ENCODE data around the gene BCAT1. TPM values are rescaled to one million over a fixed set of nuclear protein-coding genes. Genes with fewer than 3 reads are reported as not detected.
"Not testable (repeated sequence)": the region's sequence is repeated elsewhere in the genome, so short reads cannot be mapped to it uniquely, and the experiment has no call there.

BCAT1 gene
- total RNA-seq, 2 donors from 2014 or later = 4.2 to 7.4 TPM

DNA sequence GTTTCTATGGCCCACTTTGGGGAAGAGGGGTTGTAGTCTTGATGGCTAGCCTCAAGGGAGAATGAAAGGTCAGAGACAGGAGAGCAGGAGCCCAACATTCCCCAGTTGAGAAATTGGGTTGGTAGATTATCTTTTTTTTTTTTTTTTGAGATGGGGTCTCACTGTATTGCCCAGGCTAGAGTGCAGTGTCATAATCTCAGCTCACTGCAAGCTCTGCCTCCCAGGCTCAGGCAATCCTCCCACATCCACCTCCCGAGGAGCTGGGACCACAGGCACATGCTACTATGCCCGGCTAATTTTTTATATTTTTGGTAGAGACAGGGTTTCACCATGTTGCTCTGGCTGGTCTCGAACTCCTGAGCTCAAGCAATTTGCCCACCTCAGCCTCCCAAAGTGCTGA lies 34.9 kb downstream of the BCAT1 start:
- Histone ChIP-seq H3K9me3 (no peaks in the 10 kb centered on the region), H3K27me3 (no peaks in the 10 kb centered on the region), H3K27ac (no peak overlapping the region), H3K36me3 (no peaks in the 10 kb centered on the region), H3K4me3 (no peak overlapping the region), H3K4me1 (no peaks in the 10 kb centered on the region), H3K9ac (ENCODE audit: low read depth in 2 of 2, low read length in 2 of 2) (no peak overlapping the region)
- intact Hi-C loops (cut with DNase I) = no loop called here
- TF ChIP-seq, protein P1, sequence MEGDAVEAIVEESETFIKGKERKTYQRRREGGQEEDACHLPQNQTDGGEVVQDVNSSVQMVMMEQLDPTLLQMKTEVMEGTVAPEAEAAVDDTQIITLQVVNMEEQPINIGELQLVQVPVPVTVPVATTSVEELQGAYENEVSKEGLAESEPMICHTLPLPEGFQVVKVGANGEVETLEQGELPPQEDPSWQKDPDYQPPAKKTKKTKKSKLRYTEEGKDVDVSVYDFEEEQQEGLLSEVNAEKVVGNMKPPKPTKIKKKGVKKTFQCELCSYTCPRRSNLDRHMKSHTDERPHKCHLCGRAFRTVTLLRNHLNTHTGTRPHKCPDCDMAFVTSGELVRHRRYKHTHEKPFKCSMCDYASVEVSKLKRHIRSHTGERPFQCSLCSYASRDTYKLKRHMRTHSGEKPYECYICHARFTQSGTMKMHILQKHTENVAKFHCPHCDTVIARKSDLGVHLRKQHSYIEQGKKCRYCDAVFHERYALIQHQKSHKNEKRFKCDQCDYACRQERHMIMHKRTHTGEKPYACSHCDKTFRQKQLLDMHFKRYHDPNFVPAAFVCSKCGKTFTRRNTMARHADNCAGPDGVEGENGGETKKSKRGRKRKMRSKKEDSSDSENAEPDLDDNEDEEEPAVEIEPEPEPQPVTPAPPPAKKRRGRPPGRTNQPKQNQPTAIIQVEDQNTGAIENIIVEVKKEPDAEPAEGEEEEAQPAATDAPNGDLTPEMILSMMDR (IDR thresholded peaks at IDR 0.05) = no peak
- DNase-seq = no peak

DNA sequence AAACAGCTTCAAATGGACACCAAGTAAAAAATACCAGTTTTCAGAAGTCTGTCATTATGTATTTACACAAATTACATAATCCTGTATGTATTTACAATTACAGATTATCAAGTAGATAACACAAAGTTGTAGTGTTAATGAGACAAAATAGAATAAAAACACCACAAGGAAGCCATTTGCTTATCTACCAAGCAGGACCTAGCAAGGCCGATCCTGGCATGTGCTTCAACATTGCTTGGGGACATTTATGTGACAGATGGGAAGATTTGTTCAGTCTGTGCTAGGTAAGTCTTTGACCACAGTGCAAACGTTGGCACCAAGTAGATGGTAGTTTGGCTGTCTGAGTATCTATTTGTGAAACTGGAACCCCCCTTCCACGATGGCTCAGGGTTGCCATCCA lies 35.8 kb downstream of the BCAT1 start:
- TF ChIP-seq, protein P1 (IDR thresholded peaks at IDR 0.05) = no peak
- H3K27ac ChIP-seq = no peak overlapping the region
- no peaks in the 10 kb centered on the region for H3K27me3 ChIP-seq
- no peaks in the 10 kb centered on the region for H3K36me3 ChIP-seq
- no peaks in the 10 kb centered on the region for H3K9me3 ChIP-seq
- intact Hi-C loops (cut with DNase I) = no loop called here
- no peak for DNase-seq
- H3K4me1 ChIP-seq = no peaks in the 10 kb centered on the region
- H3K9ac ChIP-seq (ENCODE audit: low read depth in 2 of 2, low read length in 2 of 2) = no peak overlapping the region
- no peak overlapping the region for H3K4me3 ChIP-seq

DNA sequence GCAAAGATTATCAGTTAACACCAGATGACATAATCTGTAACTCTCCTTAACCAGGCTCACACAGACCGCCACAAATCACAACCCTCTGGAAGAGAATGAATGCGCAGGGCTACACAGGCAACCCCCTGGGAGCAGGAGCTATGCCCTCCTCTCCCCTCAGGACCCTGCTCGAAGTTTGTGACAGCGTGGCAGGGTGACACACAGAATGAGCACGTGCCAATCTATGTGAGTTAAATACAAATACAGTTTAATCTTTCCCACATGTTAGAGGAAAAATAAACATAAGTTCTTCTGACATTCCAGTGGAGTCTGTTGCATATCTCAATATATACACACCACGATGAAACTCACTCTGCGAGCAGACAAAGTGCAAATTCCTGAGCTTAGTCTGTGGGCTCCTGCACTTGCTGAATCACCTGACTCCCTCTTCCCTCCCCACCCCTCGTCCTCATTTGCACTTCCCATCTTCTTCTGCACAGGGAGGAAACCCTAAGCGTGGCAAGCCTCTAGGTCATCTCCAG lies 37.6 kb downstream of the BCAT1 start:
- Histone ChIP-seq H3K27ac (no peak overlapping the region), H3K9me3 (no peaks in the 10 kb centered on the region), H3K4me3 (no peak overlapping the region), H3K4me1 (no peaks in the 10 kb centered on the region), H3K27me3 (no peaks in the 10 kb centered on the region), H3K9ac (ENCODE audit: low read depth in 2 of 2, low read length in 2 of 2) (no peak overlapping the region), H3K36me3 (no peaks in the 10 kb centered on the region)
- intact Hi-C loops (cut with DNase I) = no loop called here
- TF ChIP-seq, protein P1 (IDR thresholded peaks at IDR 0.05) = no peak
- DNase-seq = no peak

DNA sequence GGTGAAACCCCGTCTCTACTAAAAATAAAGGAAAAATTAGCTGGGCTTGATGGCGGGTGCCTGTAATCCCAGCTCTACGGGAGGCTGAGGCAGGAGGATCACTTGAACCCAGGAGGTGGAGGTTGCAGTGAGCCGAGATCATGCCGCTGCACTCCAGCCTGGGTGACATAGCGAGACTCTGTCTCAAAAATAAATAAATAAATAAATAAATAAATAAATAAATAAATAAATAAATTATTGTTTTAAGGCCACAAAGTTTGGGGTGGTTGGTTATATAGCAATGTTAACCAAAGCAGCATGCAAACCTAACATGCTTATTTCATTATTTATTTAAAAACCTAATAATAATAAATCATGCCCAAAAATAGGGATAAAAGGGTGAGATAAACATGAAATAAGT lies 38.7 kb downstream of the BCAT1 start:
- H3K9ac ChIP-seq (ENCODE audit: low read depth in 2 of 2, low read length in 2 of 2); H3K27ac ChIP-seq; intact Hi-C loops (cut with DNase I); DNase-seq; H3K4me1 ChIP-seq; H3K36me3 ChIP-seq; H3K9me3 ChIP-seq; H3K27me3 ChIP-seq; H3K4me3 ChIP-seq: not testable (repeated sequence)

DNA sequence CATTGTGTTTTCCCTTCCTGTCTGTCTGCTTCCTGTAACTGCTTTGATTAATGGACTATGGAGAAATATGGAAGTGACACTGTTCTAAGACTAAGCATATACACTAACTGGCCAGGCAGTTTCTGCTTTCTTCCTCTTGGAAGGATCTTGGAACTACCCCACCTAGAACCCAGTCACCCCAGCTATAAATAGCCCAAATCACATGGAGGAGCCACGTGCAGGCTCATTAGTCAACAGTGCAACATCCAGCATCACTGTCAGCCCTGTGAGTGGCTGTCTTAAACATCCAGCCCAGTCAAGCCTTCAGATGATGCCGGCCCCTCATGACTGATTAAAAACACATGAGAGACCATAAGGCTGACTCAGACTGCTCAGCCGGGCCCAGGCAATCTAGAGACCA lies 39.2 kb downstream of the BCAT1 start:
- TF ChIP-seq, protein P1 (IDR thresholded peaks at IDR 0.05) = no peak
- H3K9me3 ChIP-seq = no peaks in the 10 kb centered on the region
- H3K36me3 ChIP-seq = no peaks in the 10 kb centered on the region
- intact Hi-C loops (cut with DNase I) = no loop called here
- H3K27me3 ChIP-seq = no peaks in the 10 kb centered on the region
- no peak overlapping the region for H3K4me3 ChIP-seq
- H3K9ac ChIP-seq (ENCODE audit: low read depth in 2 of 2, low read length in 2 of 2) = no peak overlapping the region
- no peaks in the 10 kb centered on the region for H3K4me1 ChIP-seq
- peak; percentile 24 for DNase-seq
- no peak overlapping the region for H3K27ac ChIP-seq

DNA sequence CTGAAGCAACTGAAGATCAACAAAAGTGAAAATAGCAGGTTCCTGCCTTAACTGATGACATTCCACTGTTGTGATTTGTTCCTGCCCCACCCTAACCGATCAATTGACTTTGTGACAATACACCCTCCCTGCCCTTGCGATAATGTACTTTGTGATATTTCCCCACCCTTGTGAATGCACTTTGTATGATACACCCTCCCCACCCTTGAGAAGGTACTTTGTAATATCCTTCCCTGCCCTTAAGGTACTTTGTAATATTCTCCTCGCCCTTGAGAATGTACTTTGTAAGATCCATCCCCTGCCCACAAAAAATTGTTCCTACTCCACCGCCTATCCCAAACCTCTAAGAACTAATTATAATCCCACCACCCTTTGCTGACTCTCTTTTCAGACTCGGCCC lies 41.4 kb downstream of the BCAT1 start:
- Histone ChIP-seq H3K4me1 (no peaks in the 10 kb centered on the region), H3K9me3 (no peaks in the 10 kb centered on the region), H3K27me3 (no peaks in the 10 kb centered on the region), H3K4me3 (no peak overlapping the region), H3K27ac (no peak overlapping the region), H3K36me3 (no peaks in the 10 kb centered on the region), H3K9ac (ENCODE audit: low read depth in 2 of 2, low read length in 2 of 2) (no peak overlapping the region)
- DNase-seq = no peak
- TF ChIP-seq, protein P1 (IDR thresholded peaks at IDR 0.05) = no peak
- intact Hi-C loops (cut with DNase I) = no loop called here

Measured in colonic mucosa (tissue), 4 donors.